CD14-positive monocyte (primary cell): ENCODE data around the gene PEAK1. TPM values are rescaled to one million over a fixed set of nuclear protein-coding genes. Genes with fewer than 3 reads are reported as not detected.

Experiments used
- DNase-seq, 3 donors: peaks; one replicate each; pipeline ENCODE4 v3.0.0-alpha.2; 2011 to 2022
- H2AFZ ChIP-seq: 2 replicates; pipeline ENCODE4 v1.6.0; 2012; ENCODE audit warnings: mild to moderate bottlenecking, low read depth, low read length, inconsistent platforms; ENCODE audit not compliant: insufficient read depth, poor library complexity, severe bottlenecking
- H3K27ac ChIP-seq, 2 donors: 1 replicate in 1 of 2; 2 replicates in 1 of 2; pipeline ENCODE4 v1.5.1; 2012 to 2013; ENCODE audit warnings: low read length in 2 of 2, control low read depth in 1 of 2, inconsistent platforms in 1 of 2, low read depth in 1 of 2, mild to moderate bottlenecking in 1 of 2
- H3K27me3 ChIP-seq, 2 donors: one replicate each; pipeline versions ENCODE4 v1.6.0 to v1.6.1; 2011 to 2013; ENCODE audit warnings: low read length in 2 of 2; ENCODE audit not compliant: control insufficient read depth in 2 of 2, insufficient read depth in 2 of 2
- H3K36me3 ChIP-seq, 2 donors: replicated peaks in 1 of 2; 1 replicate in 1 of 2; 2 replicates in 1 of 2; pipeline versions ENCODE4 v1.5.1 to v1.6.1; 2012 to 2013; ENCODE audit warnings: low read length in 2 of 2, control low read depth in 1 of 2, inconsistent platforms in 1 of 2, mild to moderate bottlenecking in 1 of 2; ENCODE audit not compliant: insufficient read depth in 2 of 2, control insufficient read depth in 1 of 2
- H3K4me1 ChIP-seq, 2 donors: 1 replicate in 1 of 2; 2 replicates in 1 of 2; pipeline versions ENCODE4 v1.5.1 to v1.6.1; 2012 to 2013; ENCODE audit warnings: low read length in 2 of 2, control low read depth in 1 of 2, inconsistent platforms in 1 of 2, mild to moderate bottlenecking in 1 of 2, moderate library complexity in 1 of 2; ENCODE audit not compliant: insufficient read depth in 2 of 2, control insufficient read depth in 1 of 2
- H3K4me2 ChIP-seq: replicated peaks from 2 replicates; pipeline ENCODE3; 2012; ENCODE audit warnings: low read length, moderate library complexity, mild to moderate bottlenecking; ENCODE audit not compliant: poor library complexity, severe bottlenecking; ENCODE audit errors: extremely low read depth
- H3K4me3 ChIP-seq, 3 experiments: fragments of 200-600 bp in 1 of 3; sonication (generic) in 1 of 3; replicated peaks in 1 of 3; 1 replicate in 2 of 3; 2 replicates in 1 of 3; pipeline ENCODE4 v1.5.1; 2011 to 2013; ENCODE audit warnings: low read length in 3 of 3, mild to moderate bottlenecking in 3 of 3, control low read depth in 2 of 3, low read depth in 2 of 3, inconsistent platforms in 1 of 3, moderate library complexity in 1 of 3
- H3K79me2 ChIP-seq: 2 replicates; pipeline ENCODE4 v1.6.0; 2012; ENCODE audit warnings: mild to moderate bottlenecking, control low read depth, inconsistent platforms, low read length, moderate library complexity; ENCODE audit not compliant: insufficient read depth
- H3K9ac ChIP-seq: 2 replicates; pipeline ENCODE4 v1.6.0; 2017; ENCODE audit warnings: low read length, mild to moderate bottlenecking; ENCODE audit not compliant: insufficient read depth, poor library complexity, severe bottlenecking
- H3K9me3 ChIP-seq, 2 donors: replicated peaks in 1 of 2; 1 replicate in 1 of 2; 2 replicates in 1 of 2; pipeline versions ENCODE4 v1.5.1 to v1.6.1; 2012 to 2013; ENCODE audit warnings: low read length in 2 of 2, control low read depth in 1 of 2; ENCODE audit not compliant: control insufficient read depth in 1 of 2, insufficient read depth in 1 of 2
- H4K20me1 ChIP-seq: 2 replicates; pipeline ENCODE4 v1.6.0; 2012; ENCODE audit warnings: mild to moderate bottlenecking, low read length, control low read depth, moderate library complexity; ENCODE audit not compliant: insufficient read depth
- H3K27ac Mint-ChIP-seq, 7 donors: one replicate each; pipeline ENCODE4 v1.8.0; 2020; ENCODE audit warnings: mild to moderate bottlenecking in 7 of 7, mixed read lengths in 7 of 7, moderate library complexity in 6 of 7, inconsistent platforms in 2 of 7
- H3K27me3 Mint-ChIP-seq, 3 donors: one replicate each; pipeline ENCODE4 v1.8.0; 2021 to 2022; ENCODE audit warnings: low read depth in 3 of 3, mild to moderate bottlenecking in 3 of 3, mixed read lengths in 3 of 3, moderate library complexity in 3 of 3, inconsistent platforms in 1 of 3
- H3K36me3 Mint-ChIP-seq, 2 donors: one replicate each; pipeline ENCODE4 v1.8.0; 2020; ENCODE audit warnings: mixed read lengths in 2 of 2, inconsistent platforms in 1 of 2, mild to moderate bottlenecking in 1 of 2
- H3K4me1 Mint-ChIP-seq: one replicate; pipeline ENCODE4 v1.8.0; 2020; ENCODE audit warnings: mild to moderate bottlenecking, mixed read lengths
- H3K4me3 Mint-ChIP-seq, 2 donors: one replicate each; pipeline ENCODE4 v1.8.0; 2020; ENCODE audit warnings: mild to moderate bottlenecking in 2 of 2, mixed read lengths in 2 of 2, moderate library complexity in 1 of 2
- H3K9me3 Mint-ChIP-seq, 7 donors: one replicate each; pipeline ENCODE4 v1.8.0; 2020 to 2022; ENCODE audit warnings: mixed read lengths in 7 of 7, mild to moderate bottlenecking in 6 of 7, moderate library complexity in 6 of 7, inconsistent platforms in 2 of 7
- WGBS: methylation state at CpG from one replicate; pipeline ENCODE4 v1.1.5; 2013; ENCODE audit warnings: missing lambda C conversion rate; ENCODE audit not compliant: insufficient coverage; 5-methylcytosine and 5-hydroxymethylcytosine counted together
- intact Hi-C, 2 donors: fragments of 100-400 bp; cut with micrococcal nuclease; formaldehyde crosslinking; loops; one replicate each; pipeline versions ENCODE4 v1.15.0 to v1.15.1; 2023
- polyA plus RNA-seq, 3 donors: library from polyadenylated mRNA; depleted of rRNA in 1 of 3; unstranded in 2 of 3; stranded (reverse) in 1 of 3; fragments of 300-500 nt in 2 of 3; fragments of >200 nt in 1 of 3; fragmentation: Illumina TruSeq in 2 of 3; gene quantifications; 1 replicate in 2 of 3; 2 replicates in 1 of 3; pipeline ENCODE4 v1.2.3, GENCODE V29; 2012 to 2021
- TF ChIP-seq, protein P1 (sequence below): fragments of 200-600 bp; IDR thresholded peaks from one replicate; pipeline ENCODE4 v1.8.0; 2022; ENCODE audit warnings: antibody characterized with exemption, mild to moderate bottlenecking

Gene PEAK1
- polyA plus RNA-seq, 3 donors, result 0.85 to 8.7 (median 1.1) TPM

GRCh38 chr15:77421370-77421700, 1.4 kb upstream of the PEAK1 start:
- Histone ChIP-seq H4K20me1 (peaks cover 8% of the 10 kb centered on the region), H3K4me3 (peak overlapping the region; percentile 79 to 98 (median 91)), H3K4me1 (peaks cover 20 to 35% of the 10 kb centered on the region in 2 donors), H3K36me3 (peaks cover 0 to 5% of the 10 kb centered on the region in 2 donors), H3K79me2 (peaks cover 83% of the 10 kb centered on the region), H3K9me3 (no peaks in the 10 kb centered on the region), H3K4me2 (peak overlapping the region; percentile 83), H3K27ac (peak overlapping the region in 1 of 2 donors; percentile 96), H3K9ac (peak overlapping the region; percentile 83), H2AFZ (peak overlapping the region; percentile 89), H3K27me3 (peaks cover 0 to 2% of the 10 kb centered on the region in 2 donors)
- Mint-ChIP-seq H3K27ac (peak overlapping the region; percentile 93 to 97 (median 95)), H3K9me3 (peaks cover 0 to 2% (median 0%) of the 10 kb centered on the region in 7 donors), H3K36me3 (peaks cover 5 to 8% of the 10 kb centered on the region in 2 donors), H3K4me1 (peaks cover 34% of the 10 kb centered on the region), H3K27me3 (peaks cover 0 to 8% (median 6%) of the 10 kb centered on the region in 3 donors), H3K4me3 (peak overlapping the region; percentile 91 to 95)
- peak in 1 of 3 donors; percentile 8 for DNase-seq
- intact Hi-C loops, result loop anchor here in 1 of 2 donors (5.0 to 10.0 kb wide), 2 partner anchors 489 to 517 kb away; partner anchors contain the start of genes RCN2 and SCAPER
- 0% methylated on average over 1 of the region's 3 CpGs for WGBS
- TF ChIP-seq, protein P1, sequence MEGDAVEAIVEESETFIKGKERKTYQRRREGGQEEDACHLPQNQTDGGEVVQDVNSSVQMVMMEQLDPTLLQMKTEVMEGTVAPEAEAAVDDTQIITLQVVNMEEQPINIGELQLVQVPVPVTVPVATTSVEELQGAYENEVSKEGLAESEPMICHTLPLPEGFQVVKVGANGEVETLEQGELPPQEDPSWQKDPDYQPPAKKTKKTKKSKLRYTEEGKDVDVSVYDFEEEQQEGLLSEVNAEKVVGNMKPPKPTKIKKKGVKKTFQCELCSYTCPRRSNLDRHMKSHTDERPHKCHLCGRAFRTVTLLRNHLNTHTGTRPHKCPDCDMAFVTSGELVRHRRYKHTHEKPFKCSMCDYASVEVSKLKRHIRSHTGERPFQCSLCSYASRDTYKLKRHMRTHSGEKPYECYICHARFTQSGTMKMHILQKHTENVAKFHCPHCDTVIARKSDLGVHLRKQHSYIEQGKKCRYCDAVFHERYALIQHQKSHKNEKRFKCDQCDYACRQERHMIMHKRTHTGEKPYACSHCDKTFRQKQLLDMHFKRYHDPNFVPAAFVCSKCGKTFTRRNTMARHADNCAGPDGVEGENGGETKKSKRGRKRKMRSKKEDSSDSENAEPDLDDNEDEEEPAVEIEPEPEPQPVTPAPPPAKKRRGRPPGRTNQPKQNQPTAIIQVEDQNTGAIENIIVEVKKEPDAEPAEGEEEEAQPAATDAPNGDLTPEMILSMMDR, result no peak

GRCh38 chr15:77420610-77421369, 886 bp upstream of the PEAK1 start, which contains the start of gene HMG20A:
Gene HMG20A (plus strand): TSS chr15:77420888. CDS start chr15:77458408, 37,520 bp downstream.
- intact Hi-C loops, result loop anchor here in 1 of 2 donors (5.0 to 10.0 kb wide), 2 partner anchors 488 to 516 kb away; partner anchors contain the start of genes RCN2 and SCAPER
- Mint-ChIP-seq H3K27ac (peak within 1 kb of the TSS; percentile 93 to 97 (median 95)), H3K9me3 (peaks cover 0 to 2% (median 0%) of the 10 kb centered on the region in 7 donors), H3K4me3 (peak within 1 kb of the TSS; percentile 91 to 95), H3K27me3 (peaks cover 0 to 8% (median 6%) of the 10 kb centered on the region in 3 donors), H3K4me1 (peaks cover 34% of the 10 kb centered on the region), H3K36me3 (peaks cover 5 to 8% of the 10 kb centered on the region in 2 donors)
- H3K9ac ChIP-seq, result peak within 1 kb of the TSS; percentile 83
- H3K4me1 ChIP-seq, result peaks cover 26 to 40% of the 10 kb centered on the region in 2 donors
- H3K27ac ChIP-seq, result peak within 1 kb of the TSS; percentile 83 to 96
- H2AFZ ChIP-seq, result peak within 1 kb of the TSS; percentile 89
- H4K20me1 ChIP-seq, result peaks cover 7% of the 10 kb centered on the region
- H3K27me3 ChIP-seq, result peaks cover 0 to 2% of the 10 kb centered on the region in 2 donors
- TF ChIP-seq, protein P1, result no peak
- H3K9me3 ChIP-seq, result no peaks in the 10 kb centered on the region
- H3K36me3 ChIP-seq, result peaks cover 0 to 5% of the 10 kb centered on the region in 2 donors
- peak in 2 of 3 donors; percentile 70 to 79 for DNase-seq
- H3K4me3 ChIP-seq, result peak within 1 kb of the TSS; percentile 79 to 98 (median 91)
- H3K79me2 ChIP-seq, result peaks cover 79% of the 10 kb centered on the region
- peak within 1 kb of the TSS; percentile 89 for H3K4me2 ChIP-seq
- 0% methylated on average over 11 of the region's 25 CpGs for WGBS
